CD4-positive, alpha-beta T cell (primary cell): Measurements from ENCODE around the gene TMOD1. TPM values are rescaled to one million over a fixed set of nuclear protein-coding genes. Genes with fewer than 3 reads are reported as not detected.

Experiments
- ATAC-seq: fragments of 200-7000 bp; cut with Tn5 transposase; one replicate; pipeline ENCODE4 v1.10.0; 2022; ENCODE audit warnings: mild to moderate bottlenecking; ENCODE audit not compliant: poor library complexity
- CTCF ChIA-PET: fragments of 350-600 bp; sonication (Branson Sonifier 250); formaldehyde crosslinking; loops from one replicate; lab custom pipeline; 2021; ENCODE audit warnings: antibody characterized with exemption, inconsistent platforms; lab: Charles Lee
- POLR2A ChIA-PET: fragments of 350-600 bp; sonication (Branson Sonifier 250); formaldehyde crosslinking; loops from one replicate; lab custom pipeline; 2021; ENCODE audit warnings: antibody characterized with exemption, inconsistent platforms; lab: Charles Lee
- DNase-seq, 14 experiments: peaks; one replicate each; pipeline ENCODE4 v3.0.0-alpha.2; 2013 to 2020; ENCODE audit warnings: mixed read lengths in 2 of 14
- H3K27ac ChIP-seq, 2 donors: one replicate each; pipeline versions ENCODE4 v1.5.1 to v1.7.0; 2013; ENCODE audit warnings: low read length in 2 of 2, low read depth in 1 of 2, mild to moderate bottlenecking in 1 of 2
- H3K27me3 ChIP-seq, 2 experiments: 1 replicate in 1 of 2; 2 replicates in 1 of 2; pipeline versions ENCODE4 v1.6.1 to v1.7.0; 2013; ENCODE audit warnings: low read length in 2 of 2, control low read depth in 1 of 2, mild to moderate bottlenecking in 1 of 2, moderate library complexity in 1 of 2; ENCODE audit not compliant: insufficient read depth in 2 of 2, control insufficient read depth in 1 of 2
- H3K36me3 ChIP-seq: one replicate; pipeline ENCODE4 v1.6.1; 2013; ENCODE audit warnings: low read length, control low read depth; ENCODE audit not compliant: insufficient read depth
- H3K4me1 ChIP-seq: one replicate; pipeline ENCODE4 v1.6.1; 2013; ENCODE audit warnings: low read length, control low read depth; ENCODE audit not compliant: insufficient read depth
- H3K4me3 ChIP-seq: one replicate; pipeline ENCODE4 v1.5.1; 2013; ENCODE audit warnings: mild to moderate bottlenecking, low read length, moderate library complexity
- H3K9me3 ChIP-seq, 2 experiments: 1 replicate in 1 of 2; 2 replicates in 1 of 2; pipeline versions ENCODE4 v1.6.1 to v1.7.0; 2013; ENCODE audit warnings: low read length in 2 of 2, mild to moderate bottlenecking in 2 of 2, control low read depth in 1 of 2, moderate library complexity in 1 of 2; ENCODE audit not compliant: control insufficient read depth in 1 of 2, insufficient read depth in 1 of 2
- H3K27ac Mint-ChIP-seq: one replicate; pipeline ENCODE4 v1.8.0; 2020; ENCODE audit warnings: mixed read lengths
- H3K27me3 Mint-ChIP-seq: one replicate; pipeline ENCODE4 v1.8.0; 2021; ENCODE audit warnings: mixed read lengths
- H3K36me3 Mint-ChIP-seq: one replicate; pipeline ENCODE4 v1.8.0; 2021; ENCODE audit warnings: low read depth, mixed read lengths
- H3K4me1 Mint-ChIP-seq: one replicate; pipeline ENCODE4 v1.8.0; 2021; ENCODE audit warnings: low read depth, mixed read lengths
- H3K4me3 Mint-ChIP-seq: one replicate; pipeline ENCODE4 v1.8.0; 2020; ENCODE audit warnings: mild to moderate bottlenecking, mixed read lengths
- H3K9me3 Mint-ChIP-seq: one replicate; pipeline ENCODE4 v1.8.0; 2020; ENCODE audit warnings: mixed read lengths
- intact Hi-C, 2 experiments: fragments of 100-400 bp; cut with DNase I in 1 of 2; cut with micrococcal nuclease in 1 of 2; formaldehyde crosslinking; loops; one replicate each; pipeline versions ENCODE4 v1.15.1 to v1.9.0; 2023 to 2025; cut with DNase I, micrococcal nuclease
- total RNA-seq, 174 experiments: library from RNA in 2 of 174; stranded (reverse) in 2 of 174; gene quantifications; one replicate each; pipeline ENCODE4 v1.2.3 and lab custom pipeline; 2021 to 2026
- TF ChIP-seq, protein P1 (sequence below): fragments of 200-600 bp; IDR thresholded peaks from one replicate; pipeline ENCODE4 v1.8.0; 2022; ENCODE audit warnings: antibody characterized with exemption, mild to moderate bottlenecking

TMOD1 gene
- total RNA-seq, 2 experiments from 2014 or later = 0.20 to 0.47 TPM

DNA sequence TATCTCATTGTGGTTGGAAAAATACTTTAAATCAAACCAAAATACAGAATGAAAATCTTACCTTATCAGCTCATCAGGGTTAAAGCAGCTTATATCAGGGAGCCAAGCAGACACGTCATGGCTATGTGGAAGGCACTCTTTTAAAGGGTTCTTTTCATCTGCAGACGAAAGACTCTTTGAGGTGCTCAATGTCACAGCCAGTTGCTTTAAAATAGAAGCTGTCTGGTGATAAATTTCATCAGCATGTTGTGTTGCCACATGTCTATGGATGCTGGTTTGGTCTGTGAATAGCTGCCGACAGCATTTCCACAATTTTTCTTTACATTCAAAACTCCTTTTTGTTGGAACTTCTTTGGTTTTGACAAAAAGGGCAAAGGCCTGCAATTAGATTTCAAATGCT is 124.2 kb downstream of the TMOD1 start:
- no peak for ATAC-seq
- H3K4me3 Mint-ChIP-seq = no peak overlapping the region
- H3K27me3 Mint-ChIP-seq = no peaks in the 10 kb centered on the region
- Histone ChIP-seq H3K36me3 (peaks cover 28% of the 10 kb centered on the region), H3K27ac (no peak overlapping the region), H3K4me3 (no peak overlapping the region), H3K9me3 (no peaks in the 10 kb centered on the region), H3K4me1 (no peaks in the 10 kb centered on the region), H3K27me3 (no peaks in the 10 kb centered on the region)
- intact Hi-C loops = no loop called here
- no peaks in the 10 kb centered on the region for H3K9me3 Mint-ChIP-seq
- no peak overlapping the region for H3K27ac Mint-ChIP-seq
- ChIA-PET POLR2A (no interaction called here), CTCF (interaction anchor here (1.1 kb wide), 1 partner anchor 10 kb away, joined by 3 read pairs; no protein-coding TSS in a partner anchor)
- TF ChIP-seq, protein P1, sequence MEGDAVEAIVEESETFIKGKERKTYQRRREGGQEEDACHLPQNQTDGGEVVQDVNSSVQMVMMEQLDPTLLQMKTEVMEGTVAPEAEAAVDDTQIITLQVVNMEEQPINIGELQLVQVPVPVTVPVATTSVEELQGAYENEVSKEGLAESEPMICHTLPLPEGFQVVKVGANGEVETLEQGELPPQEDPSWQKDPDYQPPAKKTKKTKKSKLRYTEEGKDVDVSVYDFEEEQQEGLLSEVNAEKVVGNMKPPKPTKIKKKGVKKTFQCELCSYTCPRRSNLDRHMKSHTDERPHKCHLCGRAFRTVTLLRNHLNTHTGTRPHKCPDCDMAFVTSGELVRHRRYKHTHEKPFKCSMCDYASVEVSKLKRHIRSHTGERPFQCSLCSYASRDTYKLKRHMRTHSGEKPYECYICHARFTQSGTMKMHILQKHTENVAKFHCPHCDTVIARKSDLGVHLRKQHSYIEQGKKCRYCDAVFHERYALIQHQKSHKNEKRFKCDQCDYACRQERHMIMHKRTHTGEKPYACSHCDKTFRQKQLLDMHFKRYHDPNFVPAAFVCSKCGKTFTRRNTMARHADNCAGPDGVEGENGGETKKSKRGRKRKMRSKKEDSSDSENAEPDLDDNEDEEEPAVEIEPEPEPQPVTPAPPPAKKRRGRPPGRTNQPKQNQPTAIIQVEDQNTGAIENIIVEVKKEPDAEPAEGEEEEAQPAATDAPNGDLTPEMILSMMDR = no peak
- H3K4me1 Mint-ChIP-seq = peaks cover 24% of the 10 kb centered on the region
- no peak for DNase-seq
- H3K36me3 Mint-ChIP-seq = peaks cover 71% of the 10 kb centered on the region

DNA sequence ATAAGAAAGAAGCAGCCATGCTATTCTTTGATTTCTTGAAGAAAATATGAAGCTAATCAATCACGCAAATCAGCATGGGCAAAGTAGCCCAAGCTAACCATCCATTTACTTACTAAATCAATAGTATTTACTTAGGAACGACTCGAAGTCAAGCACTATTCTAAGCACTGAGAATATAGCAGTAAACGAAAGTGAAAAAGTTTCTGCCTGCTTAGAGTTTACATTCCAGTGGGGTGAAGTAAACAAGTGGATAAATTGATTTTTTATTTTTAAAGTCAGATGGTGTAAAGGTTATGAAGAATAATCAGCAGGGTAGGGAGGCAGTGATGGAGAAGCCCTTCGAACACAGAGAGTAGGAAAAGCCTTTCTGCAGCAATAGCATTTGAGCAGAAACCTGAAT is 126.2 kb downstream of the TMOD1 start:
- no peaks in the 10 kb centered on the region for H3K9me3 Mint-ChIP-seq
- no peak overlapping the region for H3K27ac Mint-ChIP-seq
- H3K4me3 Mint-ChIP-seq = no peak overlapping the region
- intact Hi-C loops = no loop called here
- H3K9me3 ChIP-seq = no peaks in the 10 kb centered on the region
- H3K27me3 ChIP-seq = no peaks in the 10 kb centered on the region
- H3K4me1 Mint-ChIP-seq = peaks cover 34% of the 10 kb centered on the region
- peaks cover 15% of the 10 kb centered on the region for H3K4me1 ChIP-seq
- TF ChIP-seq, protein P1 = no peak
- H3K36me3 Mint-ChIP-seq = peaks cover 57% of the 10 kb centered on the region
- ChIA-PET CTCF (interaction anchor here (1.4 kb wide), 1 partner anchor 263 kb away, joined by 3 read pairs; no protein-coding TSS in a partner anchor), POLR2A (no interaction called here)
- no peak overlapping the region for H3K4me3 ChIP-seq
- no peaks in the 10 kb centered on the region for H3K27me3 Mint-ChIP-seq
- H3K27ac ChIP-seq = no peak overlapping the region
- ATAC-seq (no peak), DNase-seq (no peak)
- H3K36me3 ChIP-seq = peaks cover 20% of the 10 kb centered on the region

DNA sequence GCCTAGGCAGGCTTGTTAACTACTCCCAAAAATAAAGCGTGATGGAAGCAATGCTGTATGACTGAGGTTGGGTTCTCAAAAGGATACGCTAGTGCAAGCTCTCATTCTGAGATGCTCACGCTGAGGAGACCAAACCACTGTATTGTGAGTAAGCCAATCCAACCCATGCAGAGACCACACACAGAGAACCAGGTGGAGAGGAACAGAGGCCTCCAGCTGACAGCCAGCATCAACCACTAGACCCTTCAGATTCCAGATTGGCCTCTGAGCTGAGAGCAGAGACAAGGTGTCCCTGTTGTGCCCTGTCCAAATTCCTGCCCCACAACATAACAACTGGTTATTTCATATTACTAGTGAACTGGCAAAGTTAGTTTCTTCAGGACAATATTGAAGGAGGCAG is 127.2 kb downstream of the TMOD1 start:
- ATAC-seq (no peak), DNase-seq (no peak)
- intact Hi-C loops = no loop called here
- Histone ChIP-seq H3K4me3 (no peak overlapping the region), H3K4me1 (peaks cover 17% of the 10 kb centered on the region), H3K9me3 (no peaks in the 10 kb centered on the region), H3K27me3 (no peaks in the 10 kb centered on the region), H3K36me3 (peaks cover 18% of the 10 kb centered on the region), H3K27ac (no peak overlapping the region)
- peaks cover 42% of the 10 kb centered on the region for H3K4me1 Mint-ChIP-seq
- POLR2A ChIA-PET = interaction anchor here (0.9 kb wide), 1 partner anchor 10 kb away, joined by 3 read pairs; no protein-coding TSS in a partner anchor
- TF ChIP-seq, protein P1 = no peak
- CTCF ChIA-PET = interaction anchor here (1.4 kb wide), 1 partner anchor 262 kb away, joined by 3 read pairs; no protein-coding TSS in a partner anchor
- no peaks in the 10 kb centered on the region for H3K27me3 Mint-ChIP-seq
- H3K27ac Mint-ChIP-seq = no peak overlapping the region
- H3K4me3 Mint-ChIP-seq = peak overlapping the region; percentile 65
- no peaks in the 10 kb centered on the region for H3K9me3 Mint-ChIP-seq
- peaks cover 56% of the 10 kb centered on the region for H3K36me3 Mint-ChIP-seq
